HG02884 (cell line): ENCODE data around the gene ARPIN.
"Not testable (repeated sequence)": the region's sequence is repeated elsewhere in the genome, so short reads cannot be mapped to it uniquely, and the experiment has no call there.

ENCODE experiments used
- ATAC-seq: cut with Tn5 transposase; IDR thresholded peaks from one replicate; pipeline ENCODE4 v1.9.1; 2021; ENCODE audit warnings: mild to moderate bottlenecking, moderate library complexity; ENCODE audit not compliant: unreplicated experiment

Gene ARPIN

DNA sequence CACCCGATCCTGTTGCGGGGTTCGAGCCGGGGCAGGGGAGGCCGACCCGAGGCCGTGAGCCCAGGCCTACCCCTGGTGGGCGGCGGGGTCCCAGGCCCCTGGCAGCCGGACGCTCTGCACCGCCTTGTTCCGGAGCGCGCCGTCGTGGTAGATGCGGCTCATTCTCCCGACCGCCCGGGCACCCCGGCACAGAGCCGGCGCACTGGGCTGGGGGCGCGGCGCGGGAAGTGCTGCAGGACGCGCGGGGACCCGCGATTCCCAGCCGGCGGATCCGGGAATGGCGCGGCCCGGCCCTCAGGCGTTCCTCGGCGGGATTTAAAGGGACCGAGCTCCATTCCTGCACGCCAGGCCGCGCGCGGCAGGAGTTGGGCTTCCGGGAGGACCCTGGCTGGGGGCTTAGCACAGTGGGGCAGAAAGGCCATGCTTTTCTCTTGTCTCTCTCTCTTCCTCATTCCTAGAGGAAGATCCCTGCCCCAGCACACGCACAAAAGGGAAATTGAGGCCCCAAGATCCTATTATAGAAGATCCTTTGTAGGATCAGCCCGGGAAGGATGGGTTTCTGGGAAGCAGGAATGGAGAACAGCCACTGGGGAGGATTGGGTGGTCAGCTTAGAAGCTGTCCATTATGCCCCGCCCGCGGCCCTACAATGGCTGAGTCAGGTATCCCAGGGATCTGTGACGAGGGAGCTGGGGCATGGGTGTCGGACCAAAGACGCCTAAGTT, at the start of gene ARPIN:
ARPIN (minus strand) TSS at position 279 of the 723 bp plus-strand sequence; CDS start at position 162, 117 bp downstream.
- ATAC-seq = no peak

GRCh38 chr15:89958107-89958805, 45.5 kb upstream of the ARPIN start:
- ATAC-seq = no peak

- not testable (repeated sequence) for ATAC-seq
Measured at GRCh38 chr15:89955449-89955998, 42.8 kb upstream of the ARPIN start.

DNA sequence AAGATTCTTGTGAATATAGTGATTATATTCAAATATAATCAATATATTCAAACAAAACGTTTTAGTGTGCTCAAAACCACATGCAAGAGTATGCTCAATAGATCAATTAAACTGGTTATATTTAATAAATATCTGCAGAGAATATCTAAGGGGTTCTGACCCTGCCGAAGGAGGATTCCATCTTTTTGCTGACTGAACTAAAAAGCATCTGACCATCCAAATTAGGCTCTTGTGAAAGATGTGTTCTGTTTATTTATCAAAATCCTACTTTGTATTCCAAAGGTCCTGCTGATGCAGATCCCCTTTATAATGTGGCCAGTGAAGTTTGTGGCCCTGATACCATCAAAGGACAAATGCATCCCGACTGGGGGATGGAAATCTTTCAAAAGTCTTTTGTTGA, 41.8 kb upstream of the ARPIN start:
- no peak for ATAC-seq

- no peak for ATAC-seq
Measured at GRCh38 chr15:89948796-89949195, 36.0 kb upstream of the ARPIN start.

GRCh38 chr15:89947385-89947784, 34.6 kb upstream of the ARPIN start:
- no peak for ATAC-seq

DNA sequence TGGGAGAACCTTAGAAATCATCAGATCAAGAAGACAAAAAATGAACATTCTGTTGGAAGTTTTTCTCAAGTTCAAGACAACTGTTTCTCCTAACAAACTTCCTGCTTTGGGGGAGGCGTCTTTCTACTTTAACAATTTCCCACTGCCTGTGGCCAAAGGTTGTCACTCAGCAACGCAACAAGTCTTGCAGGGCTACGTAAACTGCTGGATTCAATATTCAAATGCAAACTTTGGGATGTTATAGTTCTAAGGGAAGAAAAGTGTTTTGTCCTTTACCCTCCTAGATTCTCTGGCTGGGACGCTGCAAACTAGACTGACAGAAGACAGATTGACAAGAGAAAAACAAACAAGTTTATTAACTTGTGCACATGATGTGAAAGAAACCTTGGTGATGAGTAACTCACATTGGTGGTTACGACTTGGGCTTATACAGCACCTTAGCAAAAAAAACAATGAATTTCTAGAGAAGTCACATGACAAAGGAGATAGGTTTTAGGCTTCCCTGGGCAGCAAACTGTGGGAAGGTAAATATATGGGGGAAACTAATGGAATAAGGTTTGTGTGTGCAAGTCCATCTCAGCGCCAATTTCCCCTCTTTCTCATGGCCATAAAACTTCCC, 34.0 kb upstream of the ARPIN start:
- ATAC-seq = no peak

DNA sequence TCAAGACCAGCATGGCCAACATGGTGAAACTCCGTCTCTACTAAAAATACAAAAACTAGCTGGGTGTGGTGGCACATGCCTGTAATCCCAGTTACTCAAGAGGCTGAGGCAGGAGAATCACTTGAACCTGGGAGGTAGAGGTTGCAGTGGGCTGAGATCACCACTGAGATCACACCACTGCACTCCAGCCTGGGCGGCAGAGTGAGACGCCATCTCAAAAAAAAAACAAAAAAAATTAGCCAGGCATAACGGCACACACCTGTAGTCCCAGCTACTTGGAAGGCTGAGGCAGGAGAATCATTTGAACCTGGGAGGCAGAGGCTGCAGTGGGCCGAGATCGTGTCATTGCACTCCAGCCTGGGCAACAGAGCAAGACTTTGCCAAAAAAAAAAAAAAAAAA, 31.0 kb upstream of the ARPIN start:
- ATAC-seq = not testable (repeated sequence)

DNA sequence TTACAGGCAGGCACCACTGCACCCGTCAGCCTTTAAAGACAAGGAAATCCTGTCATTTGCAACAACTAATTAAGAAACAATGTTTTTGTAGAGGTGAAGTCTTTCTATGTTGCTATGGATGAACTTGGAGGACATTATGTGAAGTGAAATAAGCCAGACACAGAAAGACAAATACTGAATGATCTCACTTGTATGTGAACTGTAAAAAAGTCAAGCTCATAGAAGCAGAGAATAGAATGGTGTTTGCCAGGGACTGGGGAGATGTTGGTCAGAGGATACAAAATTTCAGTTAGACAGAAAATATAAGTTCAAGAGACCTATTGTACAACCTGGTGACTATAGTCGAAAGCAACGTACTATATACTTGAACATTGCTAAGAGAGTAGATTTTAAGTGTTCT, 27.2 kb upstream of the ARPIN start:
- no peak for ATAC-seq

DNA sequence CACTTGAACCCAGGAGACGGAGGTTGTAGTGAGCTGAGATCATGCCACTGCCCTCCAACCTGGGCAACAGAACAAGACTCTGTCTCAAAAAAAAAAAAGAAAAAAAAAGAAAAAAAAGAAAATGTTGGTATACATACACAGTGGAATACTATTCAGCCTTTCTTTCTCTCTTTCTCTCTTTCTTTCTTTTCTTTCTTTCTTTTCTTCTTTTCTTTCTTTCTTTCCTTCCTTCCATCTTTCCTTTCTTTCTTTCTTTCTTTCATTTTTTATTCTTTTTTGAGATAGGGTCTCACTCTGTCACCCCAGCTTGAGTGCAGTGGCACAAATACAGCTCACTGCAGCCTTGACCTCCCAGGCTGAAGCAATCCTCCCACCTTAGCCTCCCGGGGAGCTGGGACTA, 26.6 kb upstream of the ARPIN start:
- not testable (repeated sequence) for ATAC-seq

GRCh38 chr15:89937365-89938350, 24.9 kb upstream of the ARPIN start:
- no peak for ATAC-seq

DNA sequence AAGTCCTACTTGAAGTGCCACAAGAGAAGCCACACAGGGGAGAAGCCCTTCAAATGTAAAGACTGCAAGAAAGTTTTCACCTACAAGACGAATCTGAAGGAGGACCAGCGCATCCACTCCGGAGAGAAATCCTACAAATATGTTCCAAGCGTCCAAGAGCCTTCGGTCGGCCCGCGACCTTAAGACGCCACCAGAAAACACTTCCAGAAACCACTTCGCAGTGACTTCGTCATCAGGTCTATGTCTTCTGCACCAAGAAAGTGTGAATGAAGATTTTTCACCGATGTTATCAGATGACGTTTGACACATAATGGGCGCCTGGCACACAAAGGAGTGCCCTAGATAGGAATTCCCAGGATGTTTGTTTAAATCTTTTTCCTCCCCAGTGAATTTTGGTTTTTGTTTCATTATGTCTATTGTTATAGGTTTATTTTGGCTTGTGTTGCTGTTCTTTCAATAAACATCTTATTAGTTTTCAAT, 24.1 kb upstream of the ARPIN start:
- ATAC-seq = no peak

DNA sequence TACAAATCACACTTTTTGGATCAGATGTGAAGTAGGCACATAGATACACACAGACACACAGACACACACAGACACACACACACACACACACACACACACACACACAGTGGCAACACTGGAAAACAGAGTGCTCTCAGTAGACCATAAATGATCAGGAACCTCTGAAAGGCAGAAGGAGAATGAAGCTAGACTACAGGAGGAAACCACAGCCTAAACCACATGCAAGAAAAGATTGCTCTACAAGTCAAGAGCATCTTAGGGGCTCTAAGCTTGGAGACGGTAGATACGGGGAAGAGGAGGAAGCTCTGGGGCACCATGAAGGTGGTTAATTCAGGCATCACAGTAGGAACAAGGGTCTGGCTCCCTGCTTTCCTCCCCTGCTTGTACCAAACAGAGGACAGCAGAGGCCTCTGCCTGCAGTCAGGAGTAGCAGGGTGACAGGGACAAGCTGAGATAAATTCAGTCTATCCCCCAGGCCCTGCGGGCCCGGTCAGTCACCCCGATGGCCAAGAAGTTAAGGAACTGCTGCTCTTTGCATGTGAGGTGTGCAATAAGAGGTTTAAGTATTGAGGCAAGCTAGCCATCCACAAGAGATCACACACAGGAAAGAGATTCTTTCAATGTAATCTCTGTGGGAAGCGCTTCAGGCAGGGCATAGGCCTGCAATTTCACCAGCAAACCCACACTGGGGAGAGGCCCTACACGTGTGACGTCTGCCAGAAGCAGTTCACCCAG, 23.5 kb upstream of the ARPIN start:
- ATAC-seq = no peak

DNA sequence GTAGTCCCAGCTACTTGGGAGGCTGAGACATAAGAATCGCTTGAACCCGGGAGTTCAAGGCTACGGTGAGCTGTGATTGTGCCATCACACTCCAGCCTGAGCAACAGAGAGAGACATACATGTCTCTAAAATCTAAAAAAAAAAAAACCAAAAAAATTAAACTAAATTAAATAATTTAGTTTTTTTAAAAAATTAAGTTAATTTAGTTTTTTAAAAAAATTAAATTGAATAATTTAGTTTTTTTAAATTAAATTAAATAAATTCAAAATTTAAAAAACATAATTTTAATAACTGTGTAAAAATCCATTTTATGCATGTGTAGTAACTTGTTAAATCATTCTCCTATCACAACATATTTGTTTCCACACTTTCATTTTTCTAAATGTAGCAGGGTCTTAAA, 20.1 kb upstream of the ARPIN start:
- no peak for ATAC-seq

- ATAC-seq = no peak
Measured at GRCh38 chr15:89928421-89928820, 15.7 kb upstream of the ARPIN start.

DNA sequence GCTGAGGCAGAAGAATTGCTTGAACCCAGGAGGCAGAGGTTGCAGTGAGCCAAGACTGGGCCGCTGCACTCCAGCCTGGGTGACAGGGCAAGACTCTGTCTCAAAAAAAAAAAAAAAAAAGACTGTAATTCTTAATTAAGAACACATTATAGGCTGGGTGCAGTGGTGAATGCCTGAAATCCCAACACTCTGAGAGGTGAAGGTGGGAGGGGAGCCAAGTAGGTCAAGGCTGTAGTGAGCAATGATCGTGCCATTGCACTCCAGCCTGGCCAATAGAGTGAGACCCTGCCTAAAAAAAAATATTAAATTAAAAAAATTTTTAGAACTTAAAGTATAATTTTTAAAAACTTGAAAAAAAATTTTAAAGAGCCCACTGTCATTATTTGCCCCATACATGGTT, 13.4 kb upstream of the ARPIN start:
- no peak for ATAC-seq

- ATAC-seq = no peak
Measured at GRCh38 chr15:89917442-89918101, 4.8 kb upstream of the ARPIN start.

GRCh38 chr15:89916660-89917059, 3.9 kb upstream of the ARPIN start:
- no peak for ATAC-seq

- no peak for ATAC-seq
Measured at GRCh38 chr15:89912145-89912673, 543 bp downstream of the ARPIN start.
